Stimulated activated CD8-positive, alpha-beta memory T cell treated with anti-CD3 and anti-CD28 coated beads, Interleukin-2, amount 100 ng/mL, for 48 hours (primary cell): ENCODE measurements around the gene KLF17.

Experiments
- DNase-seq, 2 donors: peaks; one replicate each; pipeline ENCODE4 v3.0.0-alpha.2; 2020; ENCODE audit warnings: low read depth in 2 of 2

The KLF17 gene

DNA sequence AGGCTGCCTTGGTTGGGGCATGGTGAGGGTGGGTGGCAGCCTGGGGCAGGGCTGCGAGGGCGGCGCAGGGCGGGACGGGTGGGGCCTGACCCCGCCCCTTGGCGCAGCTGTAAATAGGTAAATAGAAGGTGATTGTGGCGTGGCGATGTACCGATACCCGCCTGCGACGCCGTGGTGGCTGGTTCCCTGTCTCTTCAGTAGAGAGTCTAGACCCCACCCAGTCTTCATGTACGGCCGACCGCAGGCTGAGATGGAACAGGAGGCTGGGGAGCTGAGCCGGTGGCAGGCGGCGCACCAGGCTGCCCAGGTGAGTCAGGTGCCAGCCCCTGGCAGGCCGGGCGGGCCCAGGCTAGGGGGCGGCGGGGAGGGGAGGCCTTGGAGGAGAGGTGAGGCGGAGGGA lies at the start of gene KLF17:
KLF17 (plus strand) TSS at position 140 of the 400 bp plus-strand sequence; CDS start at position 227, 87 bp downstream.
- no peak for DNase-seq

DNA sequence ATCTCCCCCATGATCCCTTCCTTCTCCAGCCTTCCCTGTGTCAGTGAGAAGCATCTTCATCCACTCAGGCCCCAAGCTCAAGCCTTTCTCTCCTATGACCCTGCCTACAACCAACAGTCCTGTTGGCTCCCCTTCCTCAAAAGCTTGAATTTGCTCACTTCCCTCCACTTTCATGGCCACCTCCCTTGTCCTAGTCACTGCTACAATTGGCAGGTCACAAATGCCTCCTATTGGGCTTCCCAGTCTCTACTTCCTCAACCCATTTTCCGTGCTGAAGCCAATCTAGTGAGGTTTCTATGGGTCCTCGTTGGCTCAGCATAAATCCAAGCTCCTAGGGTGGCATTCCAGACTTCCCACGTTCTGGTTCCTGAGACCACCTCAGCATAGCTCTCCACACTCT lies 47.2 kb upstream of the KLF17 start:
- DNase-seq: no peak

DNA sequence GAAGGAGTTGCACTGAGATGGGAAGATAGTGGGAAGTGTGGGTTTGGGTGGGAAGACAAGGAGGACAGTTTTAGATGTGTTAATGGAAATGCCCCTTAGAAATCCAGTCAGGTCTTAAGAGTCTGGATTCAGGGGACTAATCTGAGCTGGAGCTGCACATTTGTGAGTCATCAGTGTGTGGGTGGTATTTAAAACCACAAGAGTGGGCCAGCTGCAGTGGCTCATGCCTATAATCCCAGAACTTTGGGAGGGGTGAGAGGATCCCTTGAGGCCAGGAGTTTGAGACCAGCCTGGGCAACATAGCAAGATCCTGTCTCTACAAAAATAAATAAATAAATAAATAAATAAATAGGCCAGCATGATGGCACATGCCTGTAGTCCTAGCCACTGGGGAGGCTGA lies 46.4 kb upstream of the KLF17 start:
- DNase-seq: no peak

- DNase-seq: no peak
Measured at GRCh38 chr1:44072821-44073220, 45.8 kb upstream of the KLF17 start.

DNA sequence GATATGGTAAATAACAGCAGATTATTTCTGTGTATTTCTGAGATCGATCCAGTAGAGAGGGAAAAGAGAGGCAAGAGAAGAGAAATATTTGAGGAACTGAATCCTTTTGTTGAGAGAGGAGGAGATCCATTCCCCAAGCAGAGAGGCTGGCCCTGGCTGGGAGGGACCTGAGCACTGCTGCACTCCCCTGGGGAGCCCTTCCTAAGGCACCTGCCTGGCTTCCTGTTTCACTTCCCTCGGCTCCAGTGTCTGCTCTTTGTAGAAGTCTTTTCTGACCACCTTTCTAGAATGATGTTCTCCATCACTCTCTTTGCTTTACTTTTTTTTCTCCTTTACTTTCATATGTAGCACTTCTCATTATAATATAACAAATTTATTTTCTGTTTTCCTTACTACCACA lies 45.1 kb upstream of the KLF17 start:
- no peak for DNase-seq

- no peak for DNase-seq
Measured at GRCh38 chr1:44074415-44074814, 44.2 kb upstream of the KLF17 start.

DNA sequence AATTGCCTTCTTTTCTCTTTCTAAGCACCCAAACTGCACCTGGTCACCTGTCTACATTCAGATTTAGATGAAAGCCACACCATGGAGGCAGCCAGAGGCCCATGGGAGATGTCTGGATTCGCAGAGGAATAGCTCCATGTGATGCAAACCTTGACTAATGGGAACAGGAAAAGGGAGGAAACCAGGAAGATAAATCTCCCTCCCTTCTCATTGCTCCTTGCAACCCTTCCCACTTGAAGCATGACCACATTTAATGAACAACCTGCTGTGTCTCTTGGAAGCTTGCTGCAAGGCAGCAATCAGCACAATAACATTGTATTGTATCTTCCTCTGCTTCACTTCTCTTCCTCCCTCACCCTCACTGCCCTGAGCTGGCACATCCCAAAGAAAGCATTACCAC lies 42.6 kb upstream of the KLF17 start:
- DNase-seq: no peak

- DNase-seq: no peak
Measured at GRCh38 chr1:44077421-44077820, 41.2 kb upstream of the KLF17 start.

GRCh38 chr1:44078104-44078503 lies 40.5 kb upstream of the KLF17 start:
- DNase-seq: no peak

GRCh38 chr1:44079566-44079965 lies 39.1 kb upstream of the KLF17 start:
- DNase-seq: no peak

- DNase-seq: no peak
Measured at GRCh38 chr1:44084998-44085675, 33.5 kb upstream of the KLF17 start.

GRCh38 chr1:44086692-44087474 lies 31.7 kb upstream of the KLF17 start:
- DNase-seq: no peak

- no peak for DNase-seq
Measured at GRCh38 chr1:44089371-44090048, 29.1 kb upstream of the KLF17 start.

DNA sequence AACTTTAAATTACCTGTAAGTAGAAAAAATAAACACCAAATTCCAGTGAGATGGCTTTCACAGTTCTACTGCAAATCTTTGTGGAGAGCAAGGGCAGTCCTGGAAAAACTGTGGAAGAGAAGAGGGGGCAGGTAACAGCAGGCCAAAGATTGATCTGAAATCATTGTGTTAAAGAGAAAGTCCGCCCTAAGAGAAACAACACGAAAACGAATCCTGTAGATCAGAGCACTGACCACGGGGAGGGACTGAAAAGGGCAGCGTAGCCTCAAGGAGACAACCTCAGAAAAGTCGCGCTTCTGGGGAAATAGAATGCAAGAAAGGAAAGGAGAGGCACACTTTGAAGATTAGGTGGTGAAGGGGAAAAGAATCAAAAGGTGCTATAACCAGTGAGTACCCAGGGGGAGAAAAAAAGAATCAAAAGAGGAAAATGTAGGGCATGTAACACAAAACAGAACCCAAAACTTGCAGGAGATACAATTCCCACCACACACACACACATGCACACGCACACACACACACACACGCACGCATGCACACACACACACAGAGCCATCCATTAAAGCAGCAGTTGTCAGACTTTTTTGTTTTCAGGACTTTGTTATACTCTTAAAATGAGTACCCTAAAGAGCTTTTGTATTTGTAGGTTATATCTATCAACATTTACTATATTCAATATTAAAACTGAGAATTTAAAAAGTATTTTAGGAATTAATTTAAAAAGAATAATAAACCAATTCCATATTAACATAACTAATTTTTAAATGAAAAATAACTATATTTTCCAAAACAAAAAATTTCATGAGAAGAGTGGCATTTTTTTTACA lies 28.0 kb upstream of the KLF17 start:
- DNase-seq: no peak

DNA sequence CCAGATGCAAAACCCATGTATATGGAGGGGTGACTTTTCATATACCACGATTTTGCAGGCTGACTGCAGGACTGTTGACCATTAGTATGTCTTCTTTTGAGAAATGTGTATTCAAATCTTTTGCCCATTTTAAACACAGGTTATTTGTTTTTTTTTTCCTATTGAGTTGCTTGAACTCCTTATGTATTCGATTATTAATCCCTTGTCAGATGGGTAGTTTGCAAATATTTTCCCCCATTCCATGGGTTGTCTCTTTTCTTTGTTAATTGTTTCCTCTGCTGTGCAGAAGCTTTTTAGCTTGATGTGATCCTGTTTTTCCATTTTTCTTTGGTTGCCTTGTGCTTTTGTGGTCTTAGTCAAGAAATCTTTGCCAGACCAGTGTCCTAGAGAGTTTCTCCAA lies 24.6 kb upstream of the KLF17 start:
- DNase-seq: no peak

DNA sequence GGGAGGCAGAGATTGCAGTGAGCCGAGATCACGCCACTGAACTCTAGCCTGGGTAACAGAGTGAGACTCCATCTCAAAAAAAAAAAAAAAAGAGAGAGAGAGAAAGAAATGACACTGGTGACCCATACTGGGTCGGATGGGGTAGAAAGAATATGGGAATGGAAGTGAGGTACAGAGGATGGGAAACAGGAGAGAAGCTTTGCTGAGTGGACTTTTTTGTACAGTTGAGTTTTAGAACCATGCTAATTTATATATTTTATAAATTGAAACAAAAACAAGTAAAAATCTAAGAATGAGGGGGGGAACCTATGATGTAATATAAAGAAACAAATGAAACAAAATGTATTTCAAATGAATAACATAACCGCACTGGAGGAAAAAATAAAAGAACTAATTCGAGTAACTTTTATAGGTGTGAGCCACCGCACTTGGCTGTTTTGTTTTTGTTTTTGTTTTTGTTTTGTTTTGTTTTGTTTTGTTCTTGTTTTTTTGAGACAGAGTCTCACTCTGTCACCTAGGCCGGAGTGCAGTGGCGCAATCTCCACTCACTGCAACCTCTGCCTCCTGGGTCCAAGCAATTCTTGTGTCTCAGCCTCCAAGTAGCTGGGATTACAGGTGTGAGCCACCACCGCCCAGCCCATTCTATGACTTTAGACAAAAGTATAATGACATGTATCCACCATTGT lies 18.3 kb upstream of the KLF17 start:
- DNase-seq: no peak

DNA sequence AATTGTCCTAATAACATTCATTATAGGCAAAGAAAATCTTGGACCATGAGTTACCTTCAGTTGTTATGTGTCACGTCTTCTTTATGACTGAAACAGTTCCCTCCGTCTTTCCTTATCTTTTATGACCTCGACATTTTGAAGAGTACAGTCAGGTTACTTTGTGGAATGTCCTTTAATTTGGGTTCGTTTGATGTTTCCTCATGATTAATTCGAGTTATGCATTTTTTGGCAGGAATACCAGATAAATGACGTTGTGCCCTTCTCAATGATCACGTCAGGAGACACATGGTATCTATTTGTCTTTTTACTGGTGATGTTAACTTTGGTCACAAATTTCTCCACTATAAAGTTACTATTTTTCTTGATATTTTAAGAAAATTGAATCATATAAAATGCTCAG lies 17.3 kb upstream of the KLF17 start:
- no peak for DNase-seq

DNA sequence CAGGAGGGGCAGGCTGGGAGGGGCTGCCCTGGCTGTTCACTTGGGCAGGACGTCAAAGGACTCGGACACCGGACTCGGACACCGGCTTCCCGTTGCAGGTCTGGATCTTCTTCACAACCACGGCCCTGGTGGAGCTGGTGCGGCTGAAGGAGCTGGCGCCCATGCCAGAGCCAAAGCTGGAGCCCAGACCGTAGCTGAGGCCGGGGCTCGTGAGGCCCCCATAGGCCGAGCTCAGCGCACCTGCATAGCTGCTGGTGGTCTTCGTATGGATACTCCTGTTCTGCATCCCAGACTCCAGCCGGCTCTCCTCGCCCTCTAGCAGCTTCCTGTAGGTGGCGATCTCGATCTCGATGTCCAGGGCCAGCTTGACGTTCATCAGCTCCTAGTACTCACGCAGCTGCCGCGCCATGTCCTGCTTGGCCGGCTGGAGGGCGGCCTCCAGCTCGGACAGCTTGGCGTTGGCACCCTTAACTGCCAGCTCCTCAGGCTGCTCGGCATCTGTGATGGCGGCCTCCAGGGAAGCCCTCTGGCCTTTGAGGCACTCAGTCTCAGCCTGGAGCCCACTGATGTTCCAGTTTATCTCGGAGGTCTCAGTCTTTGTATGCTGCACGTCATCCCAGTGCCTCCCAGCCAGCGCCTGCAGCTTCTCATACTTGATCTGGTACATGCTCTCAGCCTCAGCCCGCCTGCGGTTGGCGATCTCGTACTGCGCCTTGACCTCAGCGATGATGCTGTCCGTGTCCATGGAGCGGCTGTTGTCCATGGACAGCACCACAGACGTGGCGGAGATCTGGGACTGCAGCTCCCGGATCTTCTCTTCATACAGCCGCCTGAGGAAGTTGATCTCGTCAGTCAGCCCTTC lies 15.1 kb upstream of the KLF17 start:
- no peak for DNase-seq

GRCh38 chr1:44105810-44106209 lies 12.8 kb upstream of the KLF17 start:
- DNase-seq: no peak

DNA sequence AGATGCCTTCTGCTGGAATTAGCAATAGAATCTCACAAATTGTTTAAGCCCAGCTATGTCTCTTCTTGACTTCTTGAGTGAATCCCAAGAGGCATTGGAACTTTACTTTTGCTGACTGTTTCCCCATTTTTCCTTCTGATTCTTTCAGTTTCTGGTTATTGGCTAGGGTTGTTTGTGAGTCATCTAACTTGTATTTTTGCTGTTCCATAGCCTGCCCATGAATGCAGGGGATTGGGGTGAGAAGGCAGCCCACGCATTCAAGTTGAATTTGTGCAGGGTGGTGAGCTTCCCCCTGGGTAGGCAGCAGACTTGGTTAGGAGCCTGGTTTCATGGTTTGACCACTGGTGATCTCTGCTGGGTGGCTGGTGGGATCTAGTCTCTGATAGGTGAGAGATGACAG lies 10.4 kb upstream of the KLF17 start:
- no peak for DNase-seq
